HG03060 (cell line): ENCODE measurements around the gene IQSEC1.

Experiments
- ATAC-seq: cut with Tn5 transposase; IDR thresholded peaks from one replicate; pipeline ENCODE4 v1.9.1; 2021; ENCODE audit warnings: low read depth, moderate number of reproducible peaks; ENCODE audit not compliant: unreplicated experiment

The IQSEC1 gene

DNA sequence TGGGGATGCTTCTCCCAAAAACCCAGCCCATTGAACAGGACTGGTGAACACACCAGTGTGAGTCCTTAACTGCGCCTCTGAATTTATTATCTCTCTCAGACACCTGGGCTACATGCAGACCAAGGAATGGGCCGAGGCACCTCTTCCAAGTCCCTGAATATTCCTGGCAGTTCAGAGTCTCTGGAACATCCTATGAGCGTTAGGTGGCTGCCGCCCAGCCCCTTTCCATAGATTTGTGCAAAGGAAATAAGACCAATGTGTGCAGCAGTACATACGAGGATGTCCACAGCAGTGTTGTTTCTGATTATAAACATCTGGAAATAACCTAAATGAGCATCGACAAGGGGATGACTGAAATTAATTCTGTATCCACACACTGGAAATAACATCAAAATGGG lies 127.0 kb downstream of the IQSEC1 start:
- ATAC-seq = no peak

DNA sequence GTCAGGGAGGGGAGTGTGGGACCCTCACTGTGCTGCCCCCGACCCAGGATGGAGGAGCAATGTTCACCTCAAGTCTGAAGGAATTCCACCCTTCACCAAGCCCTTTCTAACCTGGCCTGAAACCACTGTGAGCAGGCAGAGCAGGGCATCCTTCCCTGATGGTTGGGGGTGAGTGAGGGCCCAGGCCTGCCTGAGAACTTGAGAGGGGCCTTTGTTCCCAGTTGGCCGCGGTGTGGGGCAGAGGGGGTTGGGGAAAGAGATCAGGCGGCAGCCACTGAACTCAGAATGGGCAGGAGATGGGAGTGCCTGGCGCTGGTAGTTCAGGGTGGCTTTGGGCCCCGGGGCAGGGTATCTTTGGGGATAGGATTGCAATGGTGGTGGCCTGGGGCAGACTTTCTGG lies 128.4 kb downstream of the IQSEC1 start:
- no peak for ATAC-seq

DNA sequence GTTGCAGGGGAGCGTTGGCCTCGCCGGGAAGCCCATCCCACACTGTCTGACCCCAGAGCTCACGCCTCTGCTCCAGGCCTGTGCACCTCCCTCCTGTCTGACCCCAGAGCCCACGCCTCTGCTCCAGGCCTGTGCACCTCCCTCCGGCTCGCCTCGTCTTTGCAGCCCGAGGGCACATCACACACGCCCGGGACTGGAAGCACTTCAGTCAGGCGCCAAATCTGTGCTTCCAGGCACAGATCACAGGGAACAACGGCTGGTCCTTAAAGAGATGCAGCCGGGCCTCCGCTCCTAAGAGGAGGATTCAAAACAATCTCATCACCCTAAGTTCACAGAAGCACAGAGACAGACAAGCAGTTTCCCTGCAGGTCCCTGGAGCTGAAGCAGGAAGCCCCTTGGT lies 128.8 kb downstream of the IQSEC1 start:
- ATAC-seq = no peak

DNA sequence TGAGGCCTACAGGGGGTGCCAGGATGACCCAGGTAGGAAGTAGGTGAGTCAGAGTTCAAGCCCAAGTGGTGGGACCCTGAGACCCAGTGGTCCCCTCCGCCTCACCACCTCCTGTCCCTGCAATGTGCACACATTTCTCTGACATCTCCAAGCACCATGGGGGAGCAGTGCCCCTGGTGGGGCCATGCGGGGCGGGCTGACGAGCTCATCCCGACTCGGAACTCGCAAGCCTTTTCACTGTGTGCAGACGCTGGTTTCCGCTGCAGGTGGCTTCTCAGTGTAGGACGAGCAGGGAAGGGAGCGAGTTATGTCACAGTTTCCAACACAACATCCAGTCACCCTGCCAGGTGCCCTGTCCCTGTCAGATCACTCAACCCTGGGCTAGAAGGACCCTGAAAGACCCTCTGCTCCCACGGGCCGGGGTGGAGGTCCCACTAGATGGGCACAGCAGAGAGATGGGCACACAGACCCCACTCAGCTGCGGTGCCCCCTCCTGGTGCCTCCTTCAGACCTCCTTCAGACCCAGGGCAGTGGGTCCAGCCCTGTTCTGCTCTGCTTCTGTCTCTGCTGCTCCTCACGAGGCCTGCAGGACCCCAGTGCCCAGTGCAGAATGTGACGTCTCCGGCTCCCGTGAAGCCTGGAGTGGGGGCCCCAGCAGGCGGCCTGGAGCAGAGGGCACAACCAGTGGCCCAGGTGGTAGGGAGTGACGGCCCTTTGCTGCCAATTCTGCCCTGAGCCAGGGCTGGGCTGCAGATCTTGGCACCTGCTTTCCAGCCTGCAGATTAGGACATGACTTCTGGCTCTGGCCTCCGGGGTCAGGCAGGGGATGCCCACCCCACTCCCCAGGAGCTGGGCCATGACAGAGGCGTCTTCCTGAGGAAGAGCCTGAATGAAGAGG lies 129.9 kb downstream of the IQSEC1 start:
- no peak for ATAC-seq

DNA sequence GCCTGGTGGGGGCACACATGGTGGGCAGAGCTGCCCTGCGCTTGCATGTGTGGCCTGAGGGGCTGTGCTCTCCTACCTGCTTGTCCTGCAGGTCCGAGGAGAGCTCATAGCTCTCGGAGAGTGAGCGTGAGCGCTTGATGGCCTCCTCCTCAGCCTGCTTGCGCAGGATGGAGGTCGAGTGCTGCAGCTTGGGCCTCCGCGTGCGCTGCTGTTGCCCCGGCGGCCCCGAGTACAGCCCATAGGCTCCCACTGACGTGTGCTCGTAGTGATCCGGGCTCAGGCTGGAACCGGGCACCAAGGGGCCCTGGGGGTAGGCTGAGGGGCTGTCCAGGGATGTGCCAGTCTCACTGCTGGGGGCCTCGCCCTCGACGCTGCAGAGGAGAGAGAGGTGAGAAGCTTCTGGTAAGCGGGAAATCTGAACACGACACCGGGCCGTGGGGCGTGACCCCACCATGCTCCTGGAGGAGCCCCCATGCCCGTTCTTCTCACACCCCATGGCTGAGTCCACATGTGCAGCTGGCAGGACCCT lies 131.7 kb downstream of the IQSEC1 start:
- ATAC-seq = no peak

DNA sequence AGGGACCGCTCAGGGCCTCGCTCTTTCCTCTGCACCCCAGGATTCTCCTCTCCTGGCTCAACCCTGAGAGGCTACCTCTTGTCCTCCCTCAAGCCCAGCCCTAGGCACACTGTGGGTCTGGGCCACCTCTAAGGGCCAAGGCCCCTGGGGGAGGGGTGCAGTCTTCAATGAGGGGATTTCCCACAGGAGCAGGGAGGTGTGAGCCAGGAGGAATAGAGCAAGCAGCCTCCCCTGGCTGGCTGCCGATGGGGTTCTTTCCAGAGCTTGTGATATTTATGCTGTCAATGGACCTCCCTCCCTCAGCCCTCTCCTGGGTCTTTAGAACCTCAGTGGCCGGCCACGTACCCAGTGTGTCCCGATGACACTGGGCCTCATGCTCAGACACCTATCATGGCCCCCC lies 132.4 kb downstream of the IQSEC1 start:
- ATAC-seq = no peak

DNA sequence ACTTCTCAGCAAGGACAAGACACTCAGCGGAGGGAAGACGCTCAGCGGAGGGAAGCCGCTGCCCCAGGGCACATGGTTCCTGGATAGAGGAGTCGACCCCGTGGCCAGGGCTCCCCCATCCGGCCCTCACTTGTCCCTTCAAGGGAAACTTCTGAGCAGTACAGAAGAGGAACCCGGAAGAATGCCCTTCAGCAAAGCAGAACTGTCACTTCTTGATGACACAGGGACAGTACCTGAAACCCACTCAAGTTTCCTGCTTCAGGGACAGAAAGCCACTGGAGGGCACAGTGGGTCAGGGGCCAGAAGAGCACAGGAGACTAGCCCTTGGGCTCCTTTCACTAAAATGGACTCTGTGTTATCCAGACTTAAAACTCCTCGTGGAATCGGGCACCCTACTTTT lies 134.1 kb downstream of the IQSEC1 start:
- no peak for ATAC-seq

DNA sequence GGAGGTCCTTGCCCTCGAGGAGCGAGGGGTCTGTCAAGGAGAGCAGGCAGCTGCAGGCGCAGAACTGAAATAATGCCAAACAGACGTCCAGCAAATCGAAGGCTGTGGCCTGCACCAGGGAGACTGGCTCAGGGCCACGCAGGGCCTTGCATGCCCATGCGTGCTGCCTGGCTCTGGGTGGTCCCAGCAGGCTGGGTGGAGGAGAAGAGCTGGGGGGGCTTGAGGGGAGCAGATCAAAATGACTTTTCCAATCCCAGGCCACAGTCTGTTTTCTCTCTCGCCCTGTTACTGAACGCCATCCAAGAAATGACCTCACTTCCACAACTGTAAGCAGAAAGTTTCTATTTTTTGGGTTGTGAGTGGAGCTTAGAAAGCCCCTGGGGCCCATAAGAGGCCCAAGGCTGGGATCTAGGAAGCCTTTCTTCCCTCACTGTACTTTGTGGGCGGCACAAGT lies 134.9 kb downstream of the IQSEC1 start:
- ATAC-seq = no peak

DNA sequence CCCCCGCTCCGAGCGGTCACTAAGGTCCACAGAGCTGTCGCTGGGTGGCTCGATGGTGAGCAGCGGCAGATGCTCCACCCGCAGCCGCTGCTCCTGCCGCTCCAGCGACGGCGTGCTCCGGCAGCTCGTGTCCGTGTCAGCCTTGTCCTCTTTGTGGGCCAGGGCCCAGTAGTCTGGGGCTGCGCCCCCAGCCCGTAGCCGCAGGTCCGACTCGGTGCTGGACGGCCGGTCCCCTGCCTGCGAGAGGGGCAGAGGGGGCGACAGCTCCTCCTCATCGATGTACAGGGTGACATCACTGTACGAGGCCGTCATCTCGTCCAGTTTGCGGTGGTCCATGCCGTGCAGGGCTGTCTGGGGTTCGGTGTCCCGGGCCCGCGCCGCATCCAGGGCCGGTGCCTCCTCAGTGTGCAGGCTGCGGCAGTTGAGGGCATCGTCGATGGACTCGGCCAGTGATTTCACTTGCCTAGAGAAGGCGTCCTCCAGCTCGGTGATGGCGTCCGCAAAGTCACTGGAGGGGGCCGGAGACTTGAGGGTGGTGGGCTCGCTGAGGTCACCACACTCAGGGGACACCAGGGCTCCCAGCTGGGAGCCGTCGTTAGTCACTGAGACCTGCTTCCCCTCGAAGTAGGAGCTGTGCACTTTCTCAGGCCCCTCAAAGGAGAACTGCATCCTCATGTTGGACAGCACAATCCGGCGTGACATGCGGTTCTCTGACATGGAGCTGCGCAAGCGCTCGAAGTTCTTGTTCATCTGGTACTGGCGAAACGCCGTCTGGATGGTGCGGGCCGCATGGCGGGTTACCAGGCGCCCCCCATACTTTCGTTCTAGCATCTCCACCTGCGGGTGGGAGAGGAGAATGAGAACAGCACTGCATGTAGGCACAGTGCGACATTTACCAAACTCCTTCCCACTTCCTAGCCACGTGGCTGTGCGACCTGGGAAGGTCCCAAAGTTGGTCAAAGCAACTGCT lies 137.1 kb downstream of the IQSEC1 start:
- ATAC-seq = no peak

DNA sequence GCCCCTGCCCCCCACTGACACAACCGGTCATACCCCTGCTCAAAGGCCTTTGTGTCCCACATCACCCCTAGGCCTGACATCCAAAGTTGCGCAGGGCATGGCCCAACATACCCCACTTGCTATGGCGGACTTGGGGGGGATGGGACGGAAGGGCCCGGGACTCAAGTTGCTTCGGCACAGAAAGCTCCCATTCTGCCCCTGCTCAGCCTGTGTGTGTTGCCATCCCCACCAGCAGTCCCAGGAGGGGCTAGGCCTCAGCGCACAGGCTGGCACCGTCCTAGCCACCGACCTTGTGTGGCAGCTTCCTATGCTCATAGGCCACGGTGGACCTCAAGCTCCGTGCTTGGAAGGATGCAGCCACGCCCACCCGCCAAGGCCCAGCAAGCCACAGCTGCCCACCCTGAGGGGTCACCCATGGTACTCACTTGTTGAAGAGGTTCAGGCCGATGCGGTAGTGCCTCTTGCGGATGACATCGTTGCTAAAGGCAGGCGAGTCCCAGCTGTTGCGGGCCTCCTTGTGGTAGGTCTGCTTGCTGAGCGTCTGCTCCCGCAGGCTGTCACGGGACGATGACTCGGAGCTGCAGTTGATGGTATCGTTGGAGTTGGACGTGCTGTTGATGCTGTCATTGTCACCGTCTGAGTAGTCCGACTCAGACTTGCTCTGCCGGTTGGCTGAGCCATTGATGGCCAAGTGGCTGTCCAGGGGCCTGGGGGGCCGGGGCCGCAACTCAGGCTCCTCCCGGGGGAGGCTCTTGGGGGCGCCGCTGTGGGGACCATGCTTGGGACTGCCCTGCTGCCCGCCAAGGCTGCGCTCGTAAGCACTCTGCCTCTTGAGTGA lies 138.0 kb downstream of the IQSEC1 start:
- no peak for ATAC-seq

DNA sequence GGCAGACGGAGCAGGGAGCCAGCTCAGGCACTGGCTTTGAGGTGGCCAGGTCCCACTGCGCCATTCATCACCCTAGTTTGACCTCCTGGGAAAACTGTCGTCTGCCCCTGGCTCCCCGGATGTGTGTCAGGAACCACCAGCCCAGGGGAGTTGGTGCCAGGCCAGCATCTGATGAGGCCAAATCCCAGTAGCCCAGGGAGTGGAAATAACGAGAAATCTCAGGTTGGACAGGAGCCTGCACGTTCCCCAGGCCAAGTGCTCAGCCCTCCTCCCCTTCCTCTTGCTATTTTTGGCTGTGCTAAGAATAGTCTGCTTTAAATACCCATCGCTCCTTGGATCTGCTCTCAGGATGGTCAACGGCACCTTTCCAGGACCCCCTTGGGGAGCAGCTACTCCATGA lies 138.8 kb downstream of the IQSEC1 start:
- no peak for ATAC-seq

DNA sequence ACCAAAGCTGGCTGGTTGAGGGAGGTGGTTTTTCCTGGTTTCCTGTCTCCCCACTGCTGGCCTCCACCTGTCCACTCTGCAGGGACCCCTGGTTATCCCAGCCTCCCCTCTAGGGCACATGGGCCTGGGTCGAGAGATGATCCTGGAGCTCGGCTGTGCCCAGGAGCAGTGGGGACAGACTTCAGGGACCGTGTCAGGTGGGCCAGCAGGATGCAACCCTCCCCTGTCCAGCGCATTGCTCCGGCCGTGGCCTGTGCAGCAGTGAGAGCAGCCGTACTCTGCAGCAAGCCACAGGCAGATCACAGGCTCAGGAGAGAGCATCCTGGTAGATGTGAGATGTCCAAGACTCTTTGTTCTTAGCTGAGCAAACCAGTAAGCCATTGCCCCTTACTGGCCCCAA lies 139.3 kb downstream of the IQSEC1 start:
- no peak for ATAC-seq

DNA sequence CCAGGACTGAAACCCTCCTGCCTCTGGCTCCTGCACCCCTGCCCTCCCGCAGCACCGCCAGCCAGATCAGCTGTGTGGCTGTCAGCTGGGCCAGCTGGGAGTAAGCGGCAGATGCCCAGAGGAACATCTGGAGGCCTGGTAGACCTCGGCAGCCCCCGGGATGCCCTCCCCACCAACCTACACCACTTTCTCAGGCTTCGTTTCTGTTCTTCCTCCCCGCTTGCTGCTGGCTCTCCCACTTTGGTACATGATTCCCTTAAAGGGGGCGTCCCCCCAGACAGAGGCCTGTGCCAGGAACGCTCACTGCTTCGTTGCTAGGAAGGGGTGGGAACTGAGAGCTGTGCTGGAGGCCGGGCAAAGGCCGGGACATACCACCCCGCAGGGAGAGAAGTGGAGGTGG lies 140.5 kb downstream of the IQSEC1 start:
- no peak for ATAC-seq

DNA sequence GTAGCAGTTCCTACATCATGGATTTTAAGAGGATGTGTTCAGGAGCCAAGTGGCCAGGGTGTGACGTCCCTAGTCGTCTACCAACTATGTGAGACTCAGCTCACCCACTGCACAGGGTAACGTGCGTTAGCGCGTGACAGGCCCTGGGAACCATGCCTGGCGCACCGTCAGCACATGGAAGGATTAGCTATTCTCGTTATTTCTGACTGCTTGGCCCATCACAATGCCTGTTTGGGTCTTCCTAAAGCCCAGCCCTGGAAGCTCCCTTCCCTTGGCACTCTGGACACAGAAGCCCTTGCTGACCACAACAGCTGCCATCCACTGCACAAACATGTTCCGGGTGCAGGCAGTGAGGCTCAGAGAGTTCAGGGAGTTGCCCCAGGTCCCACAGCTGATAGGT lies 140.9 kb downstream of the IQSEC1 start:
- no peak for ATAC-seq

DNA sequence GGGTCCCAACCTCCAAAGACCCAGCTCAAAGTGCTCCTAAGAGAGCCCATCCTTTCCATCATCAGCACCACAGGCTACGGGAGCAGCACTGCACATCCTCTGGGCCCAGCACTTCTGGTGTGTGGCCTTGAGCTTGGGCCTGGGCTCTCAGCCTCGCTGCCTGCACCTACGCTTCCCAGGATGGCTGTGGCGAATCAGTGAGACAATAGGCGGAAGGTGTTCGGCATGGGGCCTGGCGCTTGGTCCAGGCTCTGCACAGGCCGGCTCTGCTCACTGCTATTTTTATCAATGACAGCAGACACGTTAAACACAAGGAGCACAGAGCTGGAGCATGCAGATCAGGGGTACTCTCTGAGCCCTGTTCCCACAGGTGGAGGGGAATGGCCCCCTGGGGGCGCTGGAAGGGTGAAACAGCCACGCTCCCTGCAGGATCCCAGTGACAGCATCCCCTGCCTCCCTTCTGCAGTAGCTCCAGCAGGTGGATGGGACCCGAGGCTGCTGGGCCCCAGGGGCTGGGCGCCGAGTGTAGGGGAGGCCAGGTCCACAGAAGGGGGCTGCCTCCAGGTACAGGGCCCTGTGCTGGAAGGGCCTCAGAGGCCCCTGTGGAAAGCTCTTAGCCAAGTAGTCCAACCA lies 141.8 kb downstream of the IQSEC1 start:
- no peak for ATAC-seq

DNA sequence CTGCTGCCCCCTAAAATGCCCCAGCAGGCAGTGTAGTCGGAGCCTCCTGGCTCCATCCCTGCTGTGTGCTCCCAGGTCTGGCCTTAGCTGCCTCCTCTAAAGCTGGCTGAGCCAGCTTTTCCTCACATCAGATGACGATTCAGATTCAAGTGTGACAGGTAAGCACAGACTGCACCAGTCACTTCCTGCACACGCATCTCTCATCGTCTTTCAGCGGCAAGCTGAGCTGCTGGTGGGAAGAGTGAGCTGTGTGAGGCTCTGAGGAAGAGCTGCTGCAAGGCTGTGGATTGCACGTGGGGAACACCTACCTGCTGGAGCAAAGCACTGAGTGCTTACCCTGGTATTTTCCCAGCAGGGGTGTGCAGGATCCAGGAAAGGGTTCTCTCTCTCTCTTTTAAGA lies 143.4 kb downstream of the IQSEC1 start:
- no peak for ATAC-seq

DNA sequence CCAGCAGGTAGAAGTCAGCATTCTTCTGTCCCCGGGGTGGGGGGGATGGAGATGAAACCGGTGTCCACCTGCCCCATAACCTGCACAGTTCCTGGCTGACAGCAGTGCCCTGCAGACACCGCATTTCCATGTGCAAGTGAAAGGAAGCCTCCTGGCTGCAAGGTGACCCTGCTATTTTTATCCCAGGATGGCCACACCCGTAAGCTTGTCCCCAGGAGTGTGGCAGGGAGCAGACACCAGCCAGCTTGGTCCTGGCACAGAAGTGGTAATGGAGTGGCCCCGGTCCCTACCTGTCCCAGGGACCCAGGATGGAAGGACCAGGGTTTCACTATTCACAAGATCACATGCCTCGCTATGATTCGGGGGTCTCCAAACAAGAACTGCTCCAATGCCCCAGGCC lies 146.6 kb downstream of the IQSEC1 start:
- ATAC-seq = no peak

DNA sequence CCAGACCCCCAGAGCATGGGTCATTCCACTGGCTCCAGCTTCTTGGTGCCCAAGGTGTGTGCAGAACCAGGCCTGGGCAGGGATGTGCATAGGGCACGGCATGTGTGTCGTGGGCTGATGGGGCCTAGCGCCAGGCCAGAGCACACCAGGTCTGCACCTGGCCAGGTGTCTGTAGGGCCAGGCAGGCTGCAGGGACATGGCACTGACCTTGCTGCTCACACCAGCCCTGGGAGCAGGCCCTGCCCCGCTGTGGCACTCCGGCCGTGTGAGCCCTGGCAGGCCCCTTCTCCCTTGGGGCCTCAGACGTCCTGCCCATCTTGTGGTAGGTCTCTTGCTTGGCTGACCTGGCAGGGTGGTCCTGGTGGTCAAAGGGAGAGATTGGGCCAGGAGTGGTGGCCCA lies 147.6 kb downstream of the IQSEC1 start:
- no peak for ATAC-seq

DNA sequence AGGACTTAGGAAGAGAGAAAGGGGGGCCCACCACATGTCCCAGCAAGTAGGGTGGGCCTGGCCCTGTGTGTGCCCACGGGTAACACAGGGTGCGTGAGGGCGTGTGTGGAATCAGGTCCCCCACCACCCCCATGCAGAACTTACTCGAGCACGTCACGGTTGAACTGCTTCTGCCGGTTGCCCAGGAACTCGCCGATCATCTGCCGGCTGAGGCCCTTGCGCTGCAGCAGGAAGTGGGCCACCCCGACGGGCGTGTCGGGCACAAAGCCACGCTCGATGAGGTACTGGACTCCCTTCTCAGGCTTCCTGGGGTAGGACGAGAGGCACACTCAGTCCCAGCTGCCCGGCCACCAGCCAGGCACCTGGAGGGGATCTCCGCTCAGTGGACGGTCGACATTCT lies 148.8 kb downstream of the IQSEC1 start:
- ATAC-seq = no peak

DNA sequence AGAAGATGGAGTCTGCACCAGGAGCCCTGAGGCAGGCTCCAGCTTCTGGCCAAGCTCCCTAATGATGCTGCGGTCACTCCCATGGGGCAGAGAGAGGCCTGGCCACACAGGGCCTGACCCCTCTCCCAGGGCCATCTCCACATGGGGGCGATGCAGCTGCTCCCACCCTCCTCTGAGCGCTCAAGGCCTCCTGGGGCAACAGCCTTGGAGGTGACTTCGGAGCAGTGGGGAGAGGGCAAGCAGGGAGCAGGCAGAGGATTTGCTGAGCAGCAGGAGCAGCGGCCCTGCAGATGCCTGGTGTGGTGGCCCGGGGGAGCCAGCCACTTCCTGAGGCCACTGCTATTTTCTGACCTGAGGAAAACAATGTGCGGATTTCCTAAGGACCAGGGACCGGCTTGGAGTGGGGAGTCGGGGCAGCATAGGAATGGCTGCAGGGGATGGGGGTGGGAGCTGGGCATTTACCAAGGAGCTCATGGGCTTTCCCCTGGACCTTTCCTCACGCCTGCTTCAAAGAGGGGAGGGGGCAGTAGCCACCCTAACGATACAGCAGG lies 150.3 kb downstream of the IQSEC1 start:
- ATAC-seq = no peak
